Stimulated activated CD4-positive, alpha-beta T cell treated with anti-CD3 and anti-CD28 coated beads, Interleukin-1b, Interleukin-23, amount 100 ng/mL, for 4 hours (primary cell): Measurements from ENCODE around the gene WDR77.

ENCODE experiments used
- DNase-seq, 2 donors: peaks; one replicate each; pipeline ENCODE4 v3.0.0-alpha.2; 2020; ENCODE audit warnings: low read depth in 2 of 2

Gene WDR77

DNA sequence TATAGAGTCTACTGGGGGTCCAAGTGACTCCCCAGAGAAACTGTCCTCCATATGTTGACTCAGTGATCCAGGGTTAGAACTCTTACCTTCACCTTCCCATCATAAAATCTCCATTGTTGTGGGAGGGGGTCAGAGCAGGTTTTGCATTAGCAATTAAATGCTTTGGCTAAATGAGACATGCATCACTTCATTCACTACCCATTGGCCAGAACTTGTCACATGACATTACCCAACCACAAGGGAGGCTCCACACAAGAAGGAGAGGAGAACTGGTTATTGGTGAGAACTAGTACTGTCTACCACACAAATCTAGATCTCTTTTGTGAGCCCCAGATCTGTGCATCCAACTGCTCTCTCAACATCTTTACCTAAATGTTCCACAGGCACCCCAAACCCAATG lies 20.5 kb upstream of the WDR77 start:
- DNase-seq: no peak

DNA sequence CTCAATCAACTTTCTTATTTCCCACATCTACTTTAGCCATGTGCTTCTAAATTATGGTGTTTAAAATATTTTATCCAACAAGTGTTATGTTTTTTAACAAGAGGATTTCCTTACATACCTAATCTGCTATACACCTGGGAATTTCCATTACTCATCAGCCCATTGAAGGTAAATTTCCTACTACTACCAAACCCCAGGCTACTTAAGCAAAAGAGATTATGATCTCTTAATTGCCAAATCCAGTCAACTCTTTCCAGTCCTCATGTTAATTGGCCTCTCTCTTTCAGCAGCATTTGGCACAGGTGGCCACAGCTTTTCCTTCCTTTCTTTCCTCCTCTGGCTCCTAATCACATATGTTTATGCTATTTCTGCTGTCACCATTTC lies 19.7 kb upstream of the WDR77 start:
- no peak for DNase-seq

DNA sequence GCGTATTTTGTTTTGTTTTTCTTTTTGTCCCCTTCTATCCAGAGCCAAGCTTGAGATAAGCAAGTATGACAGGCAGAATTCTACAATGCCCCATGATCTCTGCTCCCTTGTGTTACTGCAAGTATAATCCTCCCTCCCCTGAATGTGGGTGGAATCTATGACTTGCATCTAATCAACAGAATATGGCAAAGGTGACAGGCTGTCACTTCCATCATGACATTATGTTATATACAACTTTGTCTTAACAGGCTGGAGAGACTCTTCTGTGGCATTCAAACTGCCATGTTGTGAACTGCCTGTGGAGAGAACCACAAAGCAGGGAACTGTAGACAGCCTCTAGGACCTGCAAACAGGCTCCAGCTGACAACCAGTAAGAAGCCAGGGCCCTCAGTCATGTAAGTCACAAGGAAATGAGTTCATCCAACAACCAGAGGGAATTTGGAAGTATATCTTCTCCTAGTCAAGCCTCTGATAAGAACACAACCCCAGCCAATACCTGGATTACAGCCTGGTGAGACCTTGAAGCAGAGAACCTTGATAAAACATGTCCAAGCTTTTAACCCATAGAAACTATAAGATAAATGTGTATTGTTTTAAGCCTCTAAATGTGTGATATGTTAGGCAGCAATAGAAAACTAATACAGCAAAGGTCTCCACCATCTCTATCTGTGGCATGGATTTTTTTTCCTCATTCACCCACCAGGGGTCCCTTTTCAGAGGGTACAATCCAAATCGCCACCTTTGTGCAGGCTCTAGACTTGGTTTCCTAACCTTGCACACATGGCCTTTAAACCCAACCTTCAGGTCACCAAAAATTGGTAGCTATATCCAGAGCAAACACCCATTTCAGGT lies 19.0 kb upstream of the WDR77 start:
- DNase-seq: no peak

DNA sequence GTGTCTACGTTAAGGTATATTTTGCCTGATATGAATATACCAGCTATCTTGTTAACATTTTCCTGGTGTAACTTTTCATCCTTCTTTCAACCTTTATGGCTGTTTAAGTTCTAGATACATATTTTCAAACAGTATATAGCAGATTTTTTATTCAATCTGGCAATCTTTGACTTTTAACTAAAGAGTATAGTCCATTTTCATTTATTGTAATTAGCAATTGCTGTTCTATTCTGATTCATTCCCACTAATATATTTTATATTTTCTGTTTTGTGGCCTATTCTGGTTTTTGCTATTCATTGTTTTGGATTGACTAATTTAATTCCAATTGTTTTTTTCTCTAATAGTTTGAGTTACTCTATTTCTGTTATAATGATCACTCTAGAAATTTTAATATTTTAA lies 17.4 kb upstream of the WDR77 start:
- DNase-seq: no peak

DNA sequence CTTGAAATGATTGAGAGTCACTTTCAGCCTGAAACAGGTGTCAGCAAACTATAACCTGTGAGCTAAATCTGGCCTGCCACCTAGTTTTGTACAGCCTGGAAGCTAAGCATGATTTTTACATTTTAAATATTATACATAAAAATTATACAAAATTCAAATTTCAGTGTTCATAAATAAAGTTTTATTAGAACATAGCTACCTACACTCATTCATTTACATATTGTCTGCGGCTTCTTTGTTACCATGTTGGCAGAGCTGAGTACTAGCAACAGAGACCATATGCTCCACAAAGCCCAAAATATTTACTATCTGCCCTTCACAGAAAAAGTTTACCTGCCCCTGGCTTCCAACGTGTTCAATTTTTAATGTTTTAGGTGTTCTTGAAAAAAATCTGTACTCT lies 16.7 kb upstream of the WDR77 start:
- no peak for DNase-seq

DNA sequence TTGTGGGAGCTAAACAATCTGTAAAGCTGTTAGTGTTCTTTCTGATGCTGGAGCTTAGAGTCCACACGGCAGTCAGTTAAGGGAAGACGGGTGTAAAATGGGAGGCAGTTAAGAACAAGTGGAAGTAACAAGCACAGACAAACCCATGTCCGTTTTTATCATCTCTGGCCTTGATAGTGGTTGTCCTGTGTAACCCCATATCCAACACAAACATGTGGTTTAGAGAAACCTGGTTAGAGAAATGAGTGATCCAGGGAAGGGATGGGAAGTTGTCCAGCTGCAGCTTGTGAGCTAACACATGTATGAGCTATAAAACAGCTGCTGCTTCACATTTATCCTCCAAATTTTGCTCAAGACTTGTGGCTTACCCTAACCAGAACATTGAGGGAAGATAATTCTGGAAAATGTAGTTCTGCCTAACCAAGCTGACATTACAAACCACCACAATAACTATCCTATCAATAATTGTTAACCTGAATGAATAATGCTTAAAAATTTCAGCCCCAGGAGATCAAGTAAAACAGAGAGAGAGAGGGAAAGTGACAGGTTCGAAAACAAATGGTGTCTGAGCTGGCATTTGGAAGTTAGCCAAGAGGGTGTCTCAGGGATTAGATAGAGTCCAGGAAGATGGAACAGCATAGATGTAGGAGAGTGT lies 14.1 kb upstream of the WDR77 start:
- no peak for DNase-seq

DNA sequence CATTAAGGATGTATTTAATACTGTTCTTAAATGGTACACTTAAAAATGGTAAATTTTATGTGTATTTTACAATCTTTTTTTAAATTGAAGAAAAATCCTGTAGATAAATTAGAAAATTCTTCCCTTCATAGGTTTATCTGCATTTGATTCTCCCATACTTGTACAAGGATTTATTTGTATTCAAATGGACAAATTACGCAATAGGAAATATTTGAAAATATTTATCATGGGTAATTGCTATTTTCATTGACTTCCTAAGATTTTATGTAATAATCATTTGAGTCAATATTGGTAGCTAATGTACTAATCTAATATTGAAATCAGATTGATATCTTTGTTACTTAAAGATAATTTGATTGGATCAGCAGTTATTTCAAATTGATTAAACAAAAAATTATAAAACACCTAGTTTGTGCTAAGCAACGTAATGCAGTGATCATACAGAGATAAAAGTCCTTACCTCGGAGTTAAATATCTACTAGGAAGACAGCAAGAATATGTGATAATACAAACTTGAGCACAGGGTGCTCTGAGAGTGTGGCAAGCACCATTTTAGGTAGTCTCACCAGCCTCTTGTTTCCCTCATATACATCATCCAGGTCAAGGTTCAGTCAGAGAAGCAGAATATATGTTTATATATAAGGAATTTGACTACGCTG lies 13.4 kb upstream of the WDR77 start:
- DNase-seq: no peak

DNA sequence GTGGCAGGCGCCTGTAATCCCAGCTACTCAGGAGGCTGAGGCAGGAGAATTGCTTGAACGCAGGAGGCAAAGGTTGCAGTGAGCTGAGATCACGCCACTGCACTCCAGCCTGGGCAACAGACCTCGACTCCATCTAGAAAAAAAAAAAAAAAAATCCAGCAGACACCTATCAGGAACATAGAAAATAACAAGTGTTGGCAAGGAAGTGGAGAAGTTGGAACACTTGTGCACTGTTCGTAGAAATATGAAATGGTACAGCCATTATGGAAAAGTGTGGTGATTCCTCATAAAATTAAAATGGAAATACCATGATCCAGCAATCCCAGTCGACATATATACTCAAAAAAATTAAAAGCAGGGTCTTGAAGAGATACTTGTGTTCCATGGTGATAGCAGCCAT lies 12.7 kb upstream of the WDR77 start:
- no peak for DNase-seq

DNA sequence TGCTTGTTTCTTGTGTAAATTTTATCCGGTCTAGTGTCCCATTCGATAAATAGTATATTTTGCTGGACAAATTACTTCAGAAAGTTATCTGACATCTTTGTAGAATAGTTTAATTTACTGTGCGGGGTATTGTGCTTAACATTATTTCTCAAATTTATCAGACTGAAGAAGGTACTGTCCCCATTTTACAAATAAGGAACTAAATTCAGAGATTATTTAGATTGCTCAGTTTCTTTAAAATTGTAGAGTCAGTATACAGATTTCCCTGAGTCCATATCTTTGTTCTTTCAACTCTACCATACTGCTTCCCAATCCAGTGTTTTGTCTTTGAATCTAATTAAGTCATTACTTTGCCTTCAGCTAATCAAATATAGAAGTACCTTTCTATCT lies 6.6 kb upstream of the WDR77 start:
- DNase-seq: no peak

DNA sequence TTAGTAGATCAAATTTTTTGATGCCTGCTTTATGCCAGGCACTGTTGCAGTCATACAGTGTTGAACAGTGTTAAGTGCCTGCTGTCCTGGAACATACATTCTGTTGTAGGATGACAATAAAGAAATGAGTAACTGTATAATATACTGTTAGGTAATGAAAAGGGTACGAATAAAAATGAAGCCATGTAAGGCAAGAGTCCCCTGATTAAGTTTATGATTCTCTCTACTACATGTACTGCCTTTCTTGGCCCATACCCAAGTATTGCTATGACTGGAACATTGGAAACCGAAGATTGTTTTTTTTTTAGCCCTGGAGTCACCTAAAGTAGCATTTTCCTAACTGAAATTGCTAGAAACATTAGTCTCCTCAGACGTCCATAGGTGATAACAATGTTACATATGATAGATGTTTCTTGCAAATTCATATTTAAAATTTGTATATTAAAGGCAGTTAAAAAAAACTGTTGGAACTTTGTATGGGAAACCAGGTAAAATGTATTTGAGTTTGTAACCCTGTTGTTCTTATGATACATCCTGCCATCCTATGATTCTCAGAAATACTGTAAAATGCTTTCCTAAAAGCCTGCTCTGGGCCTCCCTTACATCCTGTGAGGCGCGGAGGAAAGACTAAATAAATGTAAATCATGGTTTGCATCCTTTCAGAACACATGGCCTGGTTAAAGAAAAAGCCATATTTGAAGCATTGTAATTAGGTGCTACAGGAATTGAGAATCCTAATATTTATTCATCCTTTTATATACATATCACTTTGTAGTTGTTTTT lies 6.0 kb upstream of the WDR77 start:
- DNase-seq: no peak

DNA sequence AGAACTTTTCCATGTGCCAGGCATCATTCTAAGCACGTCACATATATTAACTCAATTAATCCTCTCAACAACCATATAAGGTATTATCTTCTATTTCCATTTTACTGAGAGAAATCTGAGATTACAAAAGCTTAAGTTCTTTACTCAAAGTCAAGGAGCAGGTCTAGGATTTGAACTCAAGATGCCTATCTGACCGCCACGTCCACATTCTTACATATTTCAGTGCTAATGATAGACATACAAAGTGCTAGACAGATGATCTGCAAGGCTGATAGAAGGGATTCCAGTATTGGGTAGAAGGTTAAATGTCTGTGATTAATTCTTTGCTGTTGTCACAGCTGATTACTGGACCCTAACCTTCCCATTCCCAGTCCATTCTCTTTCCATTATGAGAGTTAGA lies 4.7 kb upstream of the WDR77 start:
- no peak for DNase-seq

DNA sequence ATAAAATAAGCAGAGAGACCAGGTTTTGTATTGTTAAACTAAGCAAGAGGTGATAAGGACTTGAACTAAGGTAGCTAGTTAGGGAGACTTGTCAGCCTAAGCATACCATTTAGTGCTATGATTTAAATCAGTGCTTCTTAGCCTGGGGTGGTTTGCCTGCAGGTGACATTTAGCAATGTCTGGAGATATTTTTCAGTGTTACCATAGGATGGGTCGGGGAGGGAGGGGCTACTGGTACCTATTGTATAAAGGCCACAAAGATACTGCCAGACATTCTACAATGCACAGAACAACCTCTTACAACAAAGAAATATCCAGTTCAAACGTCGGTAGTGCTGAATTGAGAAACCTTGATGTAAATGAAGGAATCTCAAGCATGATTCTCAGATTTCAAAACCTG lies 3.5 kb upstream of the WDR77 start:
- no peak for DNase-seq

DNA sequence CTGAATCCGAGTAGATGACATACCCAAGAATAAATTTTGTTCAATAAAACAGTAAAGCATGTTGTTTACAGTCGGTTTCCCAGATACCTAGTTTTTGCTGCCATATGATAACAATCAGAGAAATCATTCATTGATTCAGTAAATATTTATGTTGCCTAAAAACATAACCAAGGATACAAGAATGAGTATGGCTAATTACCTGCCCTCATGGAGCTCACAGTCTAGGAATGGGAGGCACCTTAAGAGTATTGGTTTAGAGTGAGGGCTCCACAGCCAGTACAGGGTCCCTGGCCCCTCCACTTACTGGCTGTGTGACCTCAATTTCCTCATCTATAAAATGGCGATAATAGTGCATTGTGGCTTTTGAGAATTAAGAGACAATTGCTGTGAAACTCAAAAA lies 1.1 kb upstream of the WDR77 start:
- no peak for DNase-seq

DNA sequence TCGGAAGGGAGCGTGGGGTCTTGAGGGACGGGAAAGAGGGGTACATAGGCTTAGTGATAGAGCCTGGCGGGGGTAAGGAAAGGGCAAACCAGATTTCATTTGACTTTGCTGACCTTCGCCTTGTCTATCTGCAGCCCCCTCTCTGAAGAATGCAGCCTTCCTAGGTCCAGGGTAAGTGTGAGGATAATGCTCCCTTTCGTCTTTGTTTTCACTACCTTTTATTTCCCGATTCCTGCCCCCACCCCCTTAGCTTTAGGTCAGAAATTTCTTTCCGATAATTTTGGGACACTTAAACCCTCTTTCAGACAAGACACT lies 604 bp upstream of the WDR77 start:
- DNase-seq: no peak

DNA sequence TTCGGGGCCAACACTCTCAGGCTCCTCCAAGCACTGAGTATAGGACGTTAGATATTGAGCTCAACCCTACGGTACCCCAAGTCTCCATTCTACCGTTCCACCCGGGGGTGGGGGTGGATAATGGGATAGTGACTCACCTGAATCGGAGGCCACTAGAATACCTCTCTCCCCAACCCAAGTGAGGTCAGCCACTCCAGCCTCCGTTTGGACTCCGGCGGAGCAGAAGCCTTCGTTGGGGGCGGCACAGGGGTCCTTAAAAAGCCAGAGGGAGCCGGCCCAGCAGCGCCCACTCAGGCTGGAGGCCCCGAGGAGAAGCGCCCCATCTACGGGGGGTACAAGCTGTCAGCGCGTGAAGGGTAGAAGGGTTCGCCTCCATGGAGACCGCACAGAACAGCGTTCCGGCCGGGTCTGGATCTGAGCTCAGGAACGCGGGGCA lies 556 bp downstream of the WDR77 start:
- DNase-seq: peak; percentile 7 to 22

DNA sequence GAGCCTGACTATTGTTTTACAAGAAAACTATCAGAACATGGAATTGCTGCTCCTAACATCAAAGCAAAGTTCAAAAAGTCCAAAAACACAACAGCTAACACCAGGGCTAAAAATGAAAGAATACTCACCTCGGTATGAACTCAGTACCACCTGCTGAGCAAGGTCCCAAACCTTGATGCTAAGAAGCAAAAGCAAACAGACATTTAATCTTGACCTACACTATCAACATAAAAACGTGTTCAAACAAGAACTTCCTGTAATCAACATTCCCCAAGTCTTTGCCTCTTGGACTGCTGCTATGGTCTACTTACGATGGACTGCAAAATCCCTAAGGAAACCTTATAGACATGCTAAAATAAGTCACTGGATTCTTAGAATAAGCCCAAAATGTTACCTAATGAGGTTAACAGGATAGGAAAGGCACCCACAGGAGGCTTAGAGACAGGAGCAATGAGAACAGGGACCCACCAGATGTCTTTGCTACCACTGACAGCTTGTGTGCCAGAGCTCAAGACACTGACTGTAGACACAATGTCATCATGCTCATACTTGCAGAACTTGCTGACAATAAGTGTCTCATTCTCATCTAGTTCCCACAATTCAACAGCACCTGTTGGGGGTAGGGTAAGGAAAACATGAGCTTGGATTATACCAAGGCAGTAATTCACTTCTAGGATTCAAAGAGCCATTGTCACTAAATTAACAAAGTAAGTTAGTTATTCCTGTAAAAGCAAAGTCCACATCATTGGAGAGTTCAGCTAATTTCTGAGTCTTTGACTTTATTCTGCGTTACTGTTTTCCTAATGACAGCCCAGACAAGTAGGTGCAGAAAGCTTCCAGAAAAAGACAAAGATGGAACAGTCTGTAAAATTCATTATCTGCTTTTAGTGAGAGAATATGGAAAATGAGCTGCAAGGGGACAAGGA lies 1.8 kb downstream of the WDR77 start:
- no peak for DNase-seq

DNA sequence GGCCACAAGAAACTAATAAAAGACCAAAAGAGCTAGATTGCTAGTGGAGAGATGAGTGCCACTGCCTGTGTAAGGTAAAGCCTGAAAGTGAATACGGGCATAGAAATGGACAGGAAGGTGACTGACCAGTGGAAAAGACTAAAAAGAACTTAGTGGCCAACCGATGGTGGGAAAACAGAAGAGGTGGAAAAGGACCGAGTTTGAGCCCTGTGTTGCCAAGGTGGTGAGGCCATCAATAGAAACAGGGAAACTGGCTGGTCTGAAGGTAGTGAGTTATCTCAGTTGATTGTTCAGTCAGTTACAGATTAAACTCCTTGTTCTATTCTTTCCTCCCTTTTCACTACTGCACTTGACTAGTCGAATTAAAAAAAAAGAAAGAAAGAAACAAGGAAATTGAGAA lies 2.5 kb downstream of the WDR77 start:
- no peak for DNase-seq

DNA sequence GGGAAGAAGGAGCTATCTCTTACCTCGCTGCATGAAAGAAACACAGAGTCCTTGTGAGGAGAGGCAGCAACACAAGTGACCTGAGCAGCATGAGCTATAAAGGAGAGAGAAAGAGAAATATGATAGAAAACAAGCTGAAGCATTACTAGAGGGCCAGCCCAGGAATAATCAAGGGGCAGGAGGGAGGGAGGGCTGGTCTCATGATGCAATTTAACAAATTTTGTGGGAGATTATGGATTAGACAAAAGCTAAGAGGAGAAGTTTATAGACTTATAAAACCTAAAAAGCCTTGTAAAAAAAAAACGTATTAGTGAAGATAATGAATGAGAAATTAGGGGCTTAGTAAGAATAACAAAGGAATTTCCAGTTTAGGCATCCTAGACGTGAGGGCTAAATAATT lies 5.0 kb downstream of the WDR77 start:
- DNase-seq: no peak

DNA sequence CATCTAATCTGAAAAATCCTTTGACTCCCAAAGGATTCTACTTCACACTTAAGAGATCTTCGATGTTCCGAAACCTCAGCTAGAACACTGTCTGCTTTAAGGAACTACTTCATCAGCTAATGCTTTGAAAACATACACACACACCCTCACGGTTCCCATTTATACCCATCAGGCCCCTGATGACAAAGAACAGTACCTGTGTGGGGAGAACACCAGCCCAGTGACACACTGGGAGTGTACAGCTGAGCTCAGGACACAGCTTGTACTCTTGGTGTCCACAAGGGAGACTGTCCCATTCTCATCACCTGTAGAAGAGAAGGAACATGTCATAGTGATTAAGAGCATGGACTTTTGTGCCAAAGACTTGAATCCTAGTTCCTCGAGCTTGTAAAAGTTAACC lies 6.6 kb downstream of the WDR77 start:
- DNase-seq: no peak

DNA sequence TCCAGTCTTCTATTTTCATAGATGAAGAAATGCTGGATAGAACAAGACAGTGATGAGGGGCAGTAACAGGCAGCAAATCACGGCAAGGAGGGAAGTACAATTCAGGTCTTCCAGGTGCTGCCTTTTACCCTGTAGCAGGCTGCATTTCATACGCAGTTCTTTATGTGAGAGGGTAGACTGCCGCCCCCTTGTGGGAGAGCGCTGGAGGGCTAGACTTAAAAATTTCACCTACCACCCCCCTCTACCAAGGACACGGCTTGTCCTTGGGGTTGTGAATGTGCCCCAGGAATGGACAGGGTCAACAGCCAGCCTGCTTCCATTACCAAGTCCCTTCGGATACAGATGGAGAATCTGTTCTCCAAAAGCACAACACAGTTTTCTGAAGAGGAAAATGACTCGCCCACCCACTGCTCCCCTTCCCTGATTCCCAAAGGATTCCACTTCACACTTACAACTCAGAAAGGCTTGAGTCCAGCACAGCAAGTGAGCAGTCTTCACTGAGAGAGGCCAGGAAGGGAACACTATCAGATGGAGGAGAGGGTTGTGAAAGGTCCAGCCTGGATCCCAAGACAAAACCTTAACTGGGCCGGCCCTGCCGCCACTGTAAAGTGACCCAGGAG lies 7.4 kb downstream of the WDR77 start:
- peak; percentile 44 to 48 for DNase-seq
